NCI-H2107 treated with DMSO at 0.1 percent for 48 hours (cell line): ENCODE results near the gene PTPN18.

ENCODE experiments used
- DNase-seq: peaks from one replicate; lab custom pipeline; 2025; ENCODE audit not compliant: unreplicated experiment; lab: John Stamatoyannopoulos, UW

Gene PTPN18

GRCh38 chr2:130363479-130363878 lies 7.6 kb downstream of the PTPN18 start:
- DNase-seq = no peak

GRCh38 chr2:130365075-130365474 lies 9.2 kb downstream of the PTPN18 start:
- DNase-seq = no peak

- DNase-seq = no peak
Measured at GRCh38 chr2:130365963-130366362, 10.1 kb downstream of the PTPN18 start.

DNA sequence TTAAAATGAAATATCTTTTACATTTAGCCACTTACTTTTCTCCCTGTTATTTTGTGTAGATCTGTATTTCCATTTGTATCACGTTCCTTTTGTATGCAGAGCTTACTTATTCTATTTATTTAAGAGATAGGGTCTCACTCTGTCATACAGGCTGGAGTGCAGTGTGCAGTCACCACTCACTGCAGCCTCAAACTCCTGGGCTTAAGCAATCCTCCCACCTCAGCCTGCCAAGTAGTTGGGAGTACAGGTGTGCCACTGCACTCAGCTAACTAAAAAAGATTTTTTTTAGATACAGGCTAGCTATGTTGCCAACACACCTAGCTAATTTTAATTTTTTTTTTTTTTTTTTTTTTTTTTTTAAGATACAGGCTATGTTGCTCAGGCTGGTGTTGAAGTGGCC lies 10.9 kb downstream of the PTPN18 start:
- no peak for DNase-seq

GRCh38 chr2:130368786-130369185 lies 12.9 kb downstream of the PTPN18 start:
- DNase-seq = no peak

DNA sequence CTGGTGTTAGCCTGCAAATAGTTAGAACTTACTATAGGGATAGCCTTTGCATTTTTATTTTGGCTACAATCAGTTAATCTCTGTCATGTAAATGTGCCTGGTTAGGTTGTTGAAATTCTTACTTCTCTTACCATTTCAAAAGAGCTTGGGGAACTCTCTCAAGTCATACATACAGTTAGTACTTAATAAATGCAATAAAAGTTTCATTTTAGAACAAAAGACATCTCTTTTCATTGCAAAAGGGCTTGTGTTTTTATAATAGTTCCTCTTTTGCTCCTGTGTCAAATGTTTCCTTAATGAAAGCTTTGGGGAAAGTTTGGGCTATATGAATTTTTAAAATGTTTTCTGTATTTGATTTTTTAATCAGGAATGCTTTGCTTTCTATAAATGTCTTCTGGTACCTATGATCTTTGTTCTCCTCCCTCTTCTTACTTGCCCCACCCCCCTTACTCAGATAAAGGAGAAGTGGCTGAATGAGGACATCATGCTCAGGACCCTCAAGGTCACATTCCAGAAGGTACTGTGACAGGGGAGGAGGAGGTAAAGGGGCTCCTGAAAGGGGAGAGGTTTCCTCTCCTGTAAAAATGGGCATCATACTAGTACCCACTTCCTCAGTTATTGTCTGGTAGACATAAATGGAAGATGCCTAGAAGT lies 13.6 kb downstream of the PTPN18 start:
- DNase-seq = no peak

- no peak for DNase-seq
Measured at GRCh38 chr2:130369965-130370341, 14.1 kb downstream of the PTPN18 start.

GRCh38 chr2:130370490-130370889 lies 14.6 kb downstream of the PTPN18 start:
- no peak for DNase-seq

DNA sequence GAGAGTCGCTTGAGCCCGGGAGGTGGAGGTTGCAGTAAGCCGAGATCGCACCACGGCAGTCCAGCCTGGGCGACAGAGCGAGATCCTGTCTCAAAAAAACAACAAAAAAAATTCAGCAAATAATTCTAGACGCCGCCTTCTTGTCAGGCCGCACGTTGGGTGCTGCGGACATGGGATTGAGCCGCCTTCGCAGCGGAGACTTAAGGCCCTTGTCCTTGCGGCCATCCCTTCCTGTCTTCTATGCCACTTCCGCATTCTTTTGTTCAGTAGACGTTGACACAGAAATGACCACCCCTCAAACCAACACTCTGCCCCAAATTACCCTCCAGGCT lies 15.8 kb downstream of the PTPN18 start:
- DNase-seq = no peak

DNA sequence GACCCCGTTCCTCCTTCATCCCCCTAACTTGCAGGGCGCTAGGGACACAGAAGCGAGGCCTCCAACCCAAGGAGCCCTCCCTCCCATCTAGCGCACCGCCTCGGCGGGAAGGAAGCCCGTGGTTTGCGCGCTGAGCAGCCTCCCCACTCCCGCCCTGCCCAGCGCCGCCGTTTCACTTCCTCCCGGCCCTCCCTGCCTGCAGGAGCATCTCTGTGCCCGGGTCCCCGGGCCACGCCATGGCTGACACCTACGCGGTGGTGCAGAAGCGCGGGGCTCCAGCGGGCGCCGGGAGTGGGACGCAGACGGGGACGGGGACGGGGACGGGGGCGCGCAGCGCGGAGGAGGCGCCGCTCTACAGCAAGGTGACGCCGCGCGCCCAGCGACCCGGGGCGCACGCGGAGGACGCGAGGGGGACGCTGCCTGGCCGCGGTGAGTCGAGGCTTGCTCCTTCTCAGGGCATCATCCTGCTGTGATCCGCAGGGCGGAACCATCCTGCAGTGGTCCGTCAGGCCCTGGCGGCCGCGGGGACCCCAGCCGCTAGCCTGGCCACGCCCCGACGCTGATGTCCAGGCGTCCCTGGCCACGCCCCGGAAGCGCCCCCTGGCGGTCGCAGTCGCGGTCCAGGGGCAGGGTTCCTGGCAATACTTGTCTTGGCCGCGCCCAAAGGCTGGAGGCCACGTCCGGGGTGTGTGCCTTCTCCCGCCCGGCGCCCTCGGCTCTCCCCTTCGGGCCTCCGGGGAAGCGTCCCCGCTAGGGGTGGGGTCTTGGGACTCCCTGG lies 16.4 kb downstream of the PTPN18 start:
- DNase-seq = no peak

GRCh38 chr2:130372833-130373807 lies 17.3 kb downstream of the PTPN18 start:
- DNase-seq = no peak

DNA sequence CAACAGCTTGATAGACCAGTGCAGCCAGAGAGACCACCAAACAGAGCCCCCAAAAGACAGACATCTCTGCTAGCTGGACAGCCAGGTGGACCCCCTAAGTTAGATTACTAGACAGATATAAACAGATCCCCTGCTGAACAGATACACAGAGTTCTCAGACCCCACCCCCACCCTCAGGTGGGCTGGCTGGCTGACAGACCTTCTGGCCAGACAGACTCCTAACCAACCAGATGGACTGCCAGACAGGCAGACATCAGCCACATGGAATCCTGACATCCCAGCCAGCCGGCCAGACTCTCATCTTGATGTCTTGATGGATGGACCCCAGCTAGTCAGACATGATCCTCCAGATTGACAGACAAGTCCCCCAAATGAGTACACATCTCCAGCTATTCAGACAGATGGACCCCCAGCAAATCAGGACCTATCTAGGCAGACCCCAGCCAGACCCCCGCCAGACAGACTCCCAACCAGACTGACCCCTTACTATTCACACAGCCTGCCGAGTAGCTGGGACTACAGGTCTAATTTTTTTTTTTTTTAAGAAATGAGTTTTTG lies 18.0 kb downstream of the PTPN18 start:
- DNase-seq = no peak

- no peak for DNase-seq
Measured at GRCh38 chr2:130374587-130375290, 18.9 kb downstream of the PTPN18 start.

DNA sequence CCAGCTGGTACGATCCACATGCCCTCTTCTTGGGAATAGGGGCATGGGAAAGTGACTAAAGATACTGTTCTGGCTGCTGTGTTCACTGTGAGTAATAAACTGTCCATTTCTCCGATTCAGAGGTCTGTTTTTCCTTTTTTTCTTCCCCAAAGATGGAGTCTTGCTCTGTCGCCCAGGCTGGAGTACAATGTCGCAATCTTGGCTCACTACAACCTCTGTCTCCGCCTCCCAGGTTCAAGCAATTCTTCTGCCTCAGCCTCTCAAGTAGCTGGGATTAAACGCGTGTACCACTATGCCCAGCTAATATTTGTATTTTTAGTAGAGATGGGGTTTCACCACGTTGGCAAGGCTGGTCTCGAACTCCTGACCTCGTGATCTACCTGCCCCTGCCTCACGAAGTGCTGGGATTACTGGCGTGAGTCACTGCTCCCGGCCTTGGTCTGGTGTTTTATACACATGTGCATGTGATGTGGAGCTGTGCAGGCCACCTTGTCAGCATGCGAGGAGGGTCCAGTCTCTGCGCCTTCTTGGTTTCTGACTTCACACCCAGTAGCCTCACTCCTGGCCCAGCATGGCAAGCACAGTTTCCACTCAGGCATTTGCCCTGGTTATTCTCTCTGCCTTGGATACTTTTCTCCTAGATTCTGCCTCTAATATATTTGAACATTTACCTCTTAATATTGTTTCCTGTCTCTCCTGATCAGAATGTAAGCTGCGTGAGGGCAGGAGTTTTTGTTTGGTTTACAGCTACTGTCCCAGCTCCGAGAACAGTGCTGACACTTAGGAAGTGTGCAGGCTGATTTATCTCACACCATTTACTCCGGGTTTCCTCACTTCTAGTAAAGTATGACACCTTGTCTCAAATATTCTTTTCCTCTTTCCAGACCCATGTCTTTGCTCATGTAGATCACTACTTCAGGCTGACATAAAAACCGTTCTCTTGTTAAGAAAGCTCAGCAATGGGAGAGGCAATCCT lies 19.7 kb downstream of the PTPN18 start:
- no peak for DNase-seq

GRCh38 chr2:130376433-130377293 lies 20.8 kb downstream of the PTPN18 start:
- DNase-seq = no peak

DNA sequence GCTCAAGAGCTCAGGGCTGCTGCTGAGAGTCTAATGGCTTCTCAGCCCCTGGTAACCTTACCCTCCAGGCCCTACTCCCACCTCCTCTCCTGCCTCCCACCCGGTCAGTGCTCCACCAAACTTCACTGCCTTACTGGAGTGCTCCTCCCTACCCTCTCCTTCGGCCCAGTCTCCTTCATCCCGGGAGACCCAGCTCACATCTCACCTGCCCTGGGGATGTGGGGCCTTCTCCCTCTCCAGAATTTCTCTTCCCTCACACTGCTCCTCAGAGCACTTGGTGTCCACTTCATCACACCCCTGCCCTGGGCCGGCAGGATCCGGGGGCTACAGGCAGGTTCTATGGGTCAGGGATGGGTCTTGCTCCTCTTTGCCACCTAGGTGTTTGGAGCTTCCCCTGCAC lies 21.6 kb downstream of the PTPN18 start:
- no peak for DNase-seq

- no peak for DNase-seq
Measured at GRCh38 chr2:130378206-130378897, 22.5 kb downstream of the PTPN18 start.

DNA sequence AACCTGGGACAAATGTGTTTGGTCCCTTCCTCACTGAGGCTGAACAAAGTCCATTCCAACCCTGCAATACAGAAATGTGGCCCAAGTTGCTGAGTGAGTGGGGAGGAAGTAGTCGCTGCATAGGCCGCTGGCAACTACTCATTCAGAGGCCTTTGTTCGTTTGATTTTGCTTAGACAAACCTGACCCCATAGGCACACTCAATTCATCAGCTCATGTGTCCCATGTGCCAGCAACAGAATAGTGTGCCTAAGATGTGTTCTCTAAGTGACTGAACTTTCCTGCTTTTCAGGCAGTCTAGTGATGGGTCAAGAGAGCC lies 23.0 kb downstream of the PTPN18 start:
- DNase-seq = no peak
